ENCODE results near the gene FKBP10.
"Not testable (repeated sequence)": the region's sequence is repeated elsewhere in the genome, so short reads cannot be mapped to it uniquely, and the experiment has no call there.

FKBP10 gene

DNA sequence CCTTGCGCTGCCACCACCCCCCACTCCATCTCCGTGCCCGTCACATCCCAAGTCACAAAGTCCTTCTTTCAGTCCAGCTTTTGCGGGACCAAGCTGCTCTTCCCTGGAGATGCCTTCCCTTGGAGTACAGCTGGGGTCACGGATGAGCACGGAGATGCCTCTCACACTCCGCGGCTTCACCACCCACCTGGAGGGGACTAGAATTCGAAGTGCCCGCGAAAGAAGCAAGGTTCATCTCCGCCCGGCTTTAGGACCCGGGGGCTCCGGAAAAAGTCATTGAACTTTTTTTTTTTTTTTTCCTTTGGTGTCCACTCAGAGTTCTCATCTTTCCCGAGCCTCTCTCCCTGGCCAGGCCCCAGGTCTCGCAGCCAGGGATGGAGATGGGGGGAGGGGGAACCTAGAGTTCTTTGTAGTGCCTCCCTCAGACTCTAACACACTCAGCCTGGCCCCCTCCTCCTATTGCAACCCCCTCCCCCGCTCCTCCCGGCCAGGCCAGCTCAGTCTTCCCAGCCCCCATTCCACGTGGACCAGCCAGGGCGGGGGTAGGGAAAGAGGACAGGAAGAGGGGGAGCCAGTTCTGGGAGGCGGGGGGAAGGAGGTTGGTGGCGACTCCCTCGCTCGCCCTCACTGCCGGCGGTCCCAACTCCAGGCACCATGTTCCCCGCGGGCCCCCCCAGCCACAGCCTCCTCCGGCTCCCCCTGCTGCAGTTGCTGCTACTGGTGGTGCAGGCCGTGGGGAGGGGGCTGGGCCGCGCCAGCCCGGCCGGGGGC, at the start of gene FKBP10:
FKBP10 (plus strand) TSS at position 624 of the 771 bp plus-strand sequence; CDS start at position 655, 31 bp downstream.
- peak in 1 of 2 donors; percentile 24 for DNase-seq (ENCODE audit: low read depth in 2 of 2)

DNA sequence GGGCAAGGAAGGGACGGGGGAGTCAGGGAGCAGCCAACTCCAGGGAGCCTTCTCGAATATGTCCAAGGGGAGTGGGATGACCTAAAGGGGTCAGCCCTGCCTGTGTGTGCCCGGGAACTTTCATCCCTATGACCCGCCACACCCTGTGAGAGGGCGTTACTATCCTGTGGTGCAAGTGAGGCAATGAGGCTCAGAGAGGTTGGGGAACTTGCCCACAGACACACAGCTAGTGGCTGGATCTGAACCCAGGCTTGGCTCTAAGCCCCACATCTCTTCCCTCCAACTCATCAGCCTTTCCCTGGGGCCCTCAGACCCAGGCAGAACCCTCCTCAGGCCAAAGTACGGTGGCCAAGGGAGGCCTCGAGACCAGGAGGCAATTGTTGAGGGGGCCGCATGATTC, 49.5 kb upstream of the FKBP10 start:
- DNase-seq (ENCODE audit: low read depth in 2 of 2), result no peak

DNA sequence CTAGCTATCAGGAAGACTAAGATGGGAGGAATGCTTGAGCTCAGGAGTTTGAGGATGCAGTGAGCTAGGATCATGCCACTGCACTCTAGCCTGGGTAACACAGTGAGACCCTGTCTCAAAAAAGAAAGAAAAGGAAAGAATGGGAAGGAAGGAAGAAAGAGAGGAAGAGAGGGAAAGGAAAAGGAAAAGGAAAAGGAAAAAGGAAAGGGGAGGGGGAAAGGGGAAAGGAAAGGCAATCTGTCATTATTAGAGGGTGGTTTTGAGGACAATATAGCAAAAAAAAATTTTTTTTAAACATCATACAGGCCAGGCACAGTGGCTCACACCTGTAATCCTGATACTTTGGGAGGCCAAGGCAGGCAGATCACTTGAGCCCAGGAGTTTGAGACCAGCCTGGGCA, 46.7 kb upstream of the FKBP10 start:
- DNase-seq (ENCODE audit: low read depth in 2 of 2), result no peak

GRCh38 chr17:41767324-41768042, 45.3 kb upstream of the FKBP10 start:
- no peak for DNase-seq (ENCODE audit: low read depth in 2 of 2)

DNA sequence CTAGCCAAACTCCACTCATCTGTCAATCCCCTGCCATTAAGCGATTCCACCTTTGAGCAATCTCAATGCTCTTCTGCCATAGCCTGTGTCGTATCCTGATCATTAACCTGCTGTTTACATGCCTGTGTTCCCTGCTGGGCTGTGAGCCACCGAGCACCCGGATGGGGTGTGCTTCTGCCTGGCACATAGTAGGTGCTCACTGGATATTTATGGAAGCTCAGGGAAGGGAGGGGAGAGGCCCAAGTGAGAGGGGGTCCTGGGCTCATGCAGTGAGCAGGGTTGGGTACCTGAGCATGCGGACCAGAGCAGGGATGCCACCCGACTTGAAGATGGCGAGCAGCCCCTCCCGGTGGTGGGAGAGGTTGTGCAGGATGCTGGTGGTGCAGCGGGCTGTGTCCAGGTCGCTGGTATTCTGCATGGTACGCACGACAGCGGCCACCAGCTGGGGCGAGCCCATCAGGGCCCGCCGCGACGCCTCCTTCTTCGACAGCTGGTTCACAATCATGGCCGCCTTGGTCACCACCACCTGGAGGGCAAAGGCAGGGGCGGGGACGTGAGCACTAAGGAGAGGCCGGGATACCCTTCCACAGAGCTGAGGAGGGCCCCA, 44.0 kb upstream of the FKBP10 start:
- DNase-seq (ENCODE audit: low read depth in 2 of 2), result no peak

- DNase-seq (ENCODE audit: low read depth in 2 of 2), result no peak
These were observed 43.4 kb upstream of the FKBP10 start for GRCh38 chr17:41769346-41769862.

GRCh38 chr17:41769985-41770384, 42.8 kb upstream of the FKBP10 start:
- no peak for DNase-seq (ENCODE audit: low read depth in 2 of 2)

- no peak for DNase-seq (ENCODE audit: low read depth in 2 of 2)
These were observed 41.2 kb upstream of the FKBP10 start for GRCh38 chr17:41771389-41772206.

DNA sequence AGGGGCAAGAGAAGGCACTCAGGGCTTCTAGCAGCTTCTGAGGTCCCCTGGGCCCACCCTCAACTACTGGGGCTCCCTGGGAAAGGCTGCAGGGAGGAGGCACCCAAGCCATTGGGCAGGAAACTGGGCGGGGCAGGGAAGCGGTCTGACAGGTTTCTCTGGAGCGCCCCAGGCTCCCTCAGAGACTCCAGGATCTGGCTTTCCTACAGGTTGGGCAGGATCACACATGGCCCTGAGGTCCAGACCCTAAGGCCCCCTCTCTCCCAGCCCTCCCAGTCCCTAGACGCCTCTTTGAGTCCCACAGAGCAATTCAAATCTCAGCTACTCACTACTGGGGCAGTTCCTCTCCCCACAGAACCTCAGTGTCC, 40.6 kb upstream of the FKBP10 start:
- no peak for DNase-seq (ENCODE audit: low read depth in 2 of 2)

DNA sequence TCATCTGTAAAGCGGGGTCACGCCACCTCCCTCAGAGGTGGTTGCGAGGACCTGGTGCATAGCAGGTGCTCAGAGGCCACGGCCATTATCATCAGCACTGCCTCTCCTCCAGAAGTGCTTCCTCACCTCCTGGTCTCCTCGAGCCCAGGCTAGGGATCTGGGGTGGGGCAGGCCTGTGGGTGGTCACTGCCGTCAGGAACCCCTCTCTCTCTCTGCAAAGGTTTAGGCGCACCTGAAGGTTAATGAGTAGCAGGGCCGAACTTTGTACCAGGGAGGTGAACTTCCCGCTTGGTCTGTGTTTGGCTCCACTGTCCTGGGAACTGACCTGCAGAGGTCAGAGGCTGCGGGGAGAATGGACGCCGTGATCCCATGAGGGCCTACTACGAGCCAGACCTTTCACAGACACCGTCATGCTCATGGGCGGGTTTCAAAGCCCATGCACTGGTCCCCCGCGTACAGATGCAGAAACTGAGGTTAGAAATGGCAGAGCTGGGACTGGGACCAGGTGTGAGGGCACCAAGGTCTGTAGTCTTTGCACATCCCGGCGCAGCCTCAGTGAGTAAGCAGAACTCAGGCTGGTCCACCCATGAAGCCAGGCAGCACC, 40.1 kb upstream of the FKBP10 start:
- DNase-seq (ENCODE audit: low read depth in 2 of 2), result no peak

DNA sequence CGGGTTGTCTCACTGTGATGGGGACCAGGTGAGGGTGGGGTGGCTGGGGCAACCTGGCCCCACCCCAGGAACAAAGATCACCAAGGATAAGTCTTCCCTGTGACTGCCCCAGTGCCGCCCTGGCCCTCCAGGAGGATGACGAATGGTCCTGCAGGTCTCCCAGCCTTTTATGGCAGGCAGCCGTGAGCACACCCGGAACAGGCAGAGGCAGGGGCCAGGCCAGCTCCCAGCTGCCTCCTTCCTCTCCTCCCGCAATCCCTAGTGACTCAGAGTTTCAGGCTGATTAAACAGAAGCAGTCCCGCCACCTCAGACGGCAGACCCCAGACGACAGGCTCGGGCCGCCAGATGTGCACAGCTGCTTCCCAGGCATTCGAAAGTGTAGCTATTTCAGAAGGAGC, 39.6 kb upstream of the FKBP10 start:
- no peak for DNase-seq (ENCODE audit: low read depth in 2 of 2)

- DNase-seq (ENCODE audit: low read depth in 2 of 2), result no peak
These were observed 39.0 kb upstream of the FKBP10 start for GRCh38 chr17:41773731-41774193.

- no peak for DNase-seq (ENCODE audit: low read depth in 2 of 2)
These were observed 37.2 kb upstream of the FKBP10 start for GRCh38 chr17:41775394-41776226.

DNA sequence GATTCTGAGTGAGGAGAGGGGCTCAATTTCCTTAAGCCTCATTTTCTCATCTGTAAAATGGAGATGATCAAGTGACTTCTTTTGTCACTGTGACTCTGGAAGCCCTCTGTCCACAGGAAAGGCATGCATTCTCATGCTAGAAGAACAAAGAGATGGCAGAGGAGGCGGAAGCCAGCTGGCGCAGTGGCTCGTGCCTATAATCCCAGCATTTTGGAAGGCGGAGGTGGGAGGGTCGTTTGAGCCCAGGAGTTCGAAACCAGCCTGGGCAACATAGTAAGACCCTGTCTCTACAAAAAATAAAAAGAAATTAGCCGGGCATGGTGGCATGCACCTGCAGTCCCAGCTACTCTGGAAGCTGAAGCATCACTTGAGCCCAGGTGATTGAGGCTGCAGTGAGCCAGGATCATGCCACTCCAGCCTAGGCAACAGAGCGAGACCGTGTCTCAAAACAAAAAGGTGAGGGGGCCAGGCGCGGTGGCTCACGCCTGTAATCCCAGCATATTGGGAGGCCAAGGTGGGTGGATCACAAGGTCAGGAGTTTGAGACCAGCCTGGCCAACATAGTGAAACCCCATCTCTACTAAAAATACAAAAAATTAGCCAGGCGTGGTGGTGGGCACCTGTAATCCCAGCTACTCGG, 36.4 kb upstream of the FKBP10 start:
- not testable (repeated sequence) for DNase-seq (ENCODE audit: low read depth in 2 of 2)

DNA sequence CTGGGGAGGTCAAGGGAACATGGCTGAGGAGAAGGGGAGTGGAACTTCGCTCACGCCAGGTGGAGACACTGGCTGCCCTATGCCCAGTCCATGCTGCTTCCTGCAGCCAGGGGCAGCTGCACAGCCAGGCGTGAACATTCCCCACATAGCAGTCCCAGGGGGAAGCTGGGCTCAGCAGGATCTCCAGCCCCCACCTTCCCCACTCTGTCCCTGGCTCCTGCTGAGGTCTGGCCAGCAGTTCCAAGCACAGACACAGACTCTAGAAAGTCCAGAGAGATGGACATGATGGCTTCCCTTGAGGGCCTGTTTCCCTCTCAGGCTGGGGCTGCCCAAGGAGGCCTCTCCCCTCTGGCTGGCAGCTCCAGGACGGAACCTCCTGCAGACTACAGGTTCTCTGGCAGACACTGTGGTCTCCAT, 35.6 kb upstream of the FKBP10 start:
- no peak for DNase-seq (ENCODE audit: low read depth in 2 of 2)

DNA sequence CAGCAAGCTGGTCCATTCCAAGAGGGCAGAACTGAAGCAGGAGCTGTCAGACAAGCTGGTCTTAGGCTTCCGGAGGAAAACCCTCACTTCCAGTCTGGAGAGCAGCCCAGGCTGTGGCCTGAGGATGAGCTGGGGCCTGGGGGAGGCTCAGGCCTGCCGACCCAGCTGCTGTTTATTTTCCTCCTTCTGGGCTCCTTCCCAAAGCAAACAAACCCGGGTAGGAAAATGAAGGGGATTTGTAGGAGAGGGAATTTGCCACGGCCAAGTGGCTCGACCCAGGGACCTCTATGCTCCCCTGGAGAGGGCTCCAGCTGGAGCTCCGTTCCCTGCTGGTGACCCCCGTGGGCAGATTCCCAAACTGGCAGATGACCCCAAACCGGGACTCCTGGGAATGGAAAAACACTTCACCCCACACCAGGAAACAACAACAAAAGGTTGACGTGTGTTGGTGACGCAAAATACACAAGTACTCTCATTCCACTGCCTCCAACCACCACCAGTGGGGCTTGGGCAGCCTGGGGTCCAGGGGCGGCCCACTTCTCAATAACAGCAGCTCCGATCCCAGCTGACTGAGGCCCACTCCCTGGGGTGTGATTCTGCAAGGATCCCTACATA, 35.1 kb upstream of the FKBP10 start:
- no peak for DNase-seq (ENCODE audit: low read depth in 2 of 2)

DNA sequence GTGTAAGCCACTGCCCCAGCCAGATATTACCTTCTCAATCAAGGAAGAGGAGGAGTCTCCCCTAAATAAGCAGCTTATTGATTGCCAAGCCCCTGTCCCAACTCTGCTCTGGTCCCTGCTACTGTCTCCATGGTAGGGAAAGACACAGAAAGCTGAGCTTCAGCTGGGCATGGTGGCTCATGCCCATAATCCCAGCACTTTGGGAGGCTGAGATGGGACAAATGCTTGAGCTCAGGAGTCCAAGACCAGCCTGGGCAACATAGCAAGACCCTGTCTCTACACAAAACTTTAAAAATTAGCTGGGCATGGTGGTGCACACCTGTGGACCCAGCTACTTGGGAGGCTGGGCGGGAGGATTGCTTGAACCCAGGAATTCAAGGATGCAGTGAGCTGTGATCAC, 32.9 kb upstream of the FKBP10 start:
- no peak for DNase-seq (ENCODE audit: low read depth in 2 of 2)

DNA sequence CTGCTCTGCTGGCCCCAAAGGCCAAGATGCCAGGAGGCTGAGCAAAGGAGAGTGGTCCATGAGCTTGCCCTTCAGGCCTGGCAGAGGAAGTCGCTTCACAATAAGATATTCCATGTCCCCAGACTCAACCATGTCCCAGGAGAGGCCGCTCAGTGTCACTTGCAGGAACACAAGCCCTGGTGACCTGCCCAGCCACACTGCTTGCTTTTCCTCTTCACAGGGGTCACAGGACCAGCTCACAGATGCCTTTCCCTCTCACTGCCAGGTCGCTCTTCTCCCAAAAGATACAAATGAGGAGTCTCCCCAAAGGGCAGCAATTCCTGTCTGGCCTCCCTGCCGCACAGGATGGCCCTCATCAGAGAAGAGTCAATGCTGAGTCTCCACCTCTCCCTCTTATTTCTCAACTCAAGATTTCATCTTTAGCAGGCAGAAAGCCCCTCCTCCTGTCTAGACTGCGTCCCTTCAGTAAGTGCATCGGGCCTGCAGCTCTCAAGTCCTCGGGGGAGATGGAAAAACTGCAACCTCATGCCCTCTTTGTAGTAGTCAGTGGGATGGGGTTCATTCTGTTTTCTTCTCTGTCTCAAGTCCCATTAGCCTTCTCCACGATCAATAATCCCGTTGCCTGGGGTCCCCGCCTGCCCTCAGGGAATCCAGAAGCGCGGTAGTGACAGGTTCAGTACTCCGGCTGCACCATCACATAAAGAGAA, 31.2 kb upstream of the FKBP10 start:
- no peak for DNase-seq (ENCODE audit: low read depth in 2 of 2)

- no peak for DNase-seq (ENCODE audit: low read depth in 2 of 2)
These were observed 30.7 kb upstream of the FKBP10 start for GRCh38 chr17:41782142-41782541.
